T-helper 9 cell (primary cell): Measurements from ENCODE around the gene CRYBA4.

ENCODE experiments used
- DNase-seq: peaks from one replicate; pipeline ENCODE4 v3.0.0-alpha.2; 2020
- total RNA-seq, 2 donors: gene quantifications; one replicate each; lab custom pipeline; 2026; lab: John Stamatoyannopoulos, UW

Gene CRYBA4
- total RNA-seq = 0 reads per million in 2 donors

DNA sequence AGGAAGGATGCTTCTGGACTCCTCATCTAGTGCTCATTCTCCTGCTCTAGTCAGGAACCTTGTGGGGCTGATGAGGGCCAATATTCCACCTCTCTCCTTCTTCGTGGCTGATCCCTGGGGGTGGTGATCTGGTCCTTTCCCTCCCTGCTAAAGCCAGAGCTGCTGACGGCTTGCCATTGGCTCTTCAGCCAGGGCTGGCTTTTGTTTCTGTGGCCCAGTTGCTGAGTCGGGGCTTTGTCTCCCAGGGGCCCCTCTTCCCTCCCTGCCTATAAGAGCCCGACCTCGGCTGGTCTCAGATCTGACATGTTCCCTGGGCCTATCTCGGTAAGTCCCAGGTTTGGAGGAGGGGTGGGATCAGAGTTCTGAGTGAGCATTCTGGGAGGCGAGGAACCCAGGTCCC lies at the start of gene CRYBA4:
TSS of gene CRYBA4 (plus strand) at position 301 of the 400 bp plus-strand sequence. CDS start 634 bp downstream, outside the sequence.
- no peak for DNase-seq

- DNase-seq = no peak
Observed at GRCh38 chr22:26573026-26573662, 48.6 kb upstream of the CRYBA4 start.

DNA sequence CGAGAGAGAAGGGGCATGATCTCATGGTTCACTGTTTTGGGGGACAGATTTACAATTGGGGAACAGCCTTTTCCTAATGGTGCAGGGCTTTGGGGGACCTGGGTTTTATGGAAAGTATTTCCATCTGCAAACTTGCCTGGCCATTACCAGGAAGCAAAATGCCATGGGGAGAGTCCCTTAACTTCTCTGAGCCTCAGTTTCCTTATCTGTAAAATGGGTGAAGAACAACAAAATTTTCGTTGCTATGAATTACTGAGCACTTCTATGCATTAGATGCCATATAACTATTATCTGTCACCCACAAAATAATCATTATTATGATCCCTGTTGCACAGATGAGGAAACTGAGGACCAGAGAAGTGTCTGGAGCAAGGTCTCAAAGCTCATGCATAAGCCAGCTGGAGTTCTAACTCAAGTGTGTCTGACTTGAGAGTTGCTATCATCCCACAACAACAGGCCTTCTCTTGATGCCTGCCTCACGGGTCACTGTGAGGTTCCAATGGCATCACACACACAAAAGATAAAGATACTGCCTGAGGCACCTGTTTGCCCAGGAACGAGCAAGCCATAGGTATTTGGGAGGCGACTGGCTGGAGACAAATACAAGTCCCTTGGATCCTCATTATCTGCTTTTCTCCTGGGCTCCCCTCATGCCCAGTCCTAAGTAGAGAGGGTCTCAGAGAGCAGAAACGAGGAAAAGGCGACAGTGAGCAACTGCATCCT lies 47.6 kb upstream of the CRYBA4 start:
- DNase-seq = no peak

GRCh38 chr22:26576026-26576680 lies 45.6 kb upstream of the CRYBA4 start:
- no peak for DNase-seq

- no peak for DNase-seq
Observed at GRCh38 chr22:26577081-26577480, 44.7 kb upstream of the CRYBA4 start.

DNA sequence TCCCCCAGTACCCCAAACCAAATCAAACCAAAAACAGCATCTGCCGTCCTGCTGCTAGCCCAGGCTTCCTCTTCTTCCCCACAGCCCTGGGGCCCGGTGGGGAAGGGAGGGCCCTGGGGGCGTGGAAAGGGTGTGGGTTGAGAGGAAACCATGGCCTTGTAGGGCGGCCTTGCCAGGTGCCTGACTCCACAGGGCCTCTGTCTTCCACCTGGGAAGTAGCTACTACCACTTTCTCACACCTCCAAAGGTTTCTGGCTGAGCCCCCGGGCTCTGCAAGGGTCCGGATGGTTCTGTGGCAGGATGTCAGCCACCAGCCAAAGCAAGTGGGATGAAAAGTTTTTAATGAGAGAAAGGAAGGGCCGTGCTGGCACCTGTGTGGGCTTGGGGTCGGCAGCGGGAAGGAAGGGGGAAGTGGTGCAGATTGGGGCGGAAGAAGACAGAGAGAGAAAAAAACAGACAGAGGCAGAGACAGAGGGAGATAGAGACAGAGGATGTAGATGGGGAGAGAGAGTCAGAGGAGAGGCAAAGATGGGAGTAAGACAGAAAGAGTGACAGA lies 42.4 kb upstream of the CRYBA4 start:
- peak; percentile 28 for DNase-seq

- no peak for DNase-seq
Observed at GRCh38 chr22:26580240-26580962, 41.4 kb upstream of the CRYBA4 start.

DNA sequence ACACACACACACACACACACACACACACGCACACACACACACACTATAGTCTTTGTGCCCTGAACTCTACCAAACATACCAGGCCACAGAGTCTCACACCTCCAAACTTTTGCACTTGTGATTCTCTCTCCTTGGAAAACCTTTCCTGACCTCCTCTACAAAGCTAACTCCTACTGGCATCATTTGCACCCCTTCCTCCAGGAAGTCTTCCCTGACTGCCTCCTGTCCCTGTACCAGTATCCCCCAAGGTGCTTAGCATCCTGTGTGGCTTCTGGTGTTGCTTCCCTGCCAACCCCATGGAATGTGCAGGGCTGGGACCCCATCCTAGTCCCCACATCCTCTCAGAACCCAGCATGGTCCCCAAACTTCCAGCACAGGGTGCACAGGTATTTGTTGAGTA lies 40.7 kb upstream of the CRYBA4 start:
- DNase-seq = no peak

GRCh38 chr22:26581633-26582168 lies 40.1 kb upstream of the CRYBA4 start:
- DNase-seq = no peak

GRCh38 chr22:26584010-26584409 lies 37.8 kb upstream of the CRYBA4 start:
- DNase-seq = no peak

DNA sequence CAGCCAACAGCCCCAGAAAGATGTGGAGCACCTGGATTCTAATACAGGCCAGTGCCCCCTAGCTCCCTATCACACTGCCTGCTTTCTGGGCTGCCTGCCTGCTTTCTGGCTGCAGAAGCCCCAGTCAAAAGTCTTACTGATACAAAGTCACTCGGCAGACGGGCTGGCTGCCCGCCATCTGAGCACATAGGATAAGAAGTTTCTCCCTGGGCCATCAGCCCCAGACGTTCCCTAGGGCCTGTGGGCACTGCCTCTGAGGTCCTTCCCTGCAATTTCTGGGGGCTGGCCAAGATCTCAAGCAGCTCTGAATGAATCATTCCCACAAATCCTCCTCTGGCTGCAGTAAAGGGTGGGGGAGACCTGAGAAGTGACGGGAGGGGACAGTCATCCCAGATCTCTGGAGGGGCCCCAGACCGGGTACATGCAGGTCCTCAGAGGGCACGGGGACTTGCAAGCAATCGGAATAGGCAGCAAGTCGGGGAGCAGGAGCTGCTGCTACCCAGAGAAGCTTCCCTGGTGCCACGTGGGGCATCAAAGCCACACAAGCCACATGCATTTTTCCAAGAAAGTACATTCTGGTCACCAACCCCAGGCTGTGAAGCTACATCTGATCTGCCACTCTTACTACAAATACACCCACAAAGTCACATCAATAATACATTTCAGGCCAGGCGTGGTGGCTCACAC lies 36.5 kb upstream of the CRYBA4 start:
- no peak for DNase-seq

DNA sequence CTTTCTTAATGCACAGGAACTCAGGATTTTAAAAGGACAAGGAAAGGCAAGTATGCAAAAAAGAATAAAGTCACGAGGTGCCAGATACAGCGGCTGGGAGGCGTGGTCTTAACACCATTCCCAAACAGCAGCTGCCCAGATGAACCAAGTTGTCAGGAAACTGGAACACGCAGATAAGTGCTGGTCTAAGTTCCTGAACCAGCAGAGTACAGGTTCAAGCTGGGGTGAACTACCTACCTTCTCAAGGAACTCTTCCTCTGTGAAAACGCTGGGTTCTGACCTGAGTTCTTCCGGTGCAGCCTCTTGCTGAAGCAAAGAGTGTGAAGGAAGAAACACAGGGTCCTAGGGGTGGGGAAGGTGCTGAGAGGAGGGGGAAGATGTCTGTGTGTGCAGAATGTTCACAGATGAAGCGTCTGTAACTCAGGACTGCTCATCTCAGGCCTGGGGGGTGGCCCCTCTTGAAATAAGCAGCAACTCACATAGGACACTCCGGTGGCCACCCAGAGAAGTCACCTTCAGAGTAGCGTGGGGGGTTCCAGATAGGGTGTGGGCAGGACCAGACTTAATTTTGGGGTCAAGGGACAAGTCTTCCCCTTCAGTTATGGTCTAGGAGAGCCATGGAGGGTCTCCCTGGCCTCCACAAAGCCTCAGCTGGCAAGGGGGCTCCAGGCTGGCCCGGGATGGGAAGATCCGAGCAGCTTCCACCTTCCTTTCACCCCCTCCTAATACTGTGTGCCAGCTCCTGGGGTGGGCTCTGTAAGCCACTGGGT lies 35.0 kb upstream of the CRYBA4 start:
- DNase-seq = no peak

DNA sequence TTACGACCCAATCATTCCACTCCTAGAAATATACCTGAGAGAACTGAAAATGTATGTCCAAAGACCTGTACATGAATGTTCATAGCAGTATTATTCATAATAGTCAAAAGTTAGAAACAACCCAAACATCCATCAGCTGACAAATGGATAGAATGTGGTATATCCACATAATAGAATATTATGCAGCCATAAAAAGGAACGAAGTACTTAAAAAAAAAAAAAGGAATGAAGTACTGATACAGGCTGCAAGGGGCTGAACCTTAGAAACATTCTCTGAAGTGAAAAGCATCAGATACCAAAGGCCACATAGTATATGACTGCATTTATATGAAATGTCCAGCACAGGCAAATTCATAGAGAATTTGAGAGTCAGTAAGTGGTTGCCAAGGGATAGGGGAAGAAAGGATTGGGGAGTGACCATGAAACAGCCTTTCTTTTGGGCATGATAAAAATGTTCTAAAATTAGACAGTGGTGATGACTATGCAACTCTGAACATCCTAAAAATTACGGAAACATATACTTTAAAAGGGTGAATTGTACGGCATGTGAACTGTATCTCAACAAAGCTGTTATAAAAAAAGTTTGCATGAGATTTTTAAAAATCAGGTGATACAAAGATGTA lies 33.7 kb upstream of the CRYBA4 start:
- DNase-seq = no peak

DNA sequence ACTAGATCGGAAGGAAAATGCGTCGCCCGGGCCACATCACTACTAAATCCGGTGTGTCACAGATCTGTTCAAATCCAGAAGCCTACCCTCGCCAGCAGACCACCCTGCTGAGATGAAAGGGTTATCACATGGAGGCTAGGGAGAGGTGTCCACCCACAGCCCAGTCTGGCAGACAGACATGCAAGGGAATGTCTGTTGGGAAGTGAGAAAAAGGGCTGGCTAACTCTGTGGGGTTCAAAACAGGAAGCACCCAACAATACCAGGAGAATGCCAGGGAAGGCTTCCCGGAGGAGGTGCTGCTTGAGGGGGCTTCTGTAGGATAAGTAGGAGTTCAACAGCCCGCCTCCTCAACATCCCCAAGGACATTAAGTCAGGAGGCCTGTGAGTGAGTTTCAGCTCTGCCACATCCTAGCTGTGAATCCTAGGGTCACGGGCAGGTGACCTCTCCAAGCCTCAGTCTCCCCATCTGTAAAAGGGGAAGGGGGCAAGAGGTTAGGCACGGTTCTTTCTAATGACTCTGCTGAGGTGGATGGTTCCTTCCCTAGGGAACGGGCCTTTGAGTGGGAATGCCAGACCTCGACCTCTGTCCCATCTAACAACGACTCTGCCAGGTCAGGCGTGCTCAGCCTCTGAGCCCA lies 32.9 kb upstream of the CRYBA4 start:
- DNase-seq = no peak

GRCh38 chr22:26589367-26589844 lies 32.4 kb upstream of the CRYBA4 start:
- peak; percentile 13 for DNase-seq

DNA sequence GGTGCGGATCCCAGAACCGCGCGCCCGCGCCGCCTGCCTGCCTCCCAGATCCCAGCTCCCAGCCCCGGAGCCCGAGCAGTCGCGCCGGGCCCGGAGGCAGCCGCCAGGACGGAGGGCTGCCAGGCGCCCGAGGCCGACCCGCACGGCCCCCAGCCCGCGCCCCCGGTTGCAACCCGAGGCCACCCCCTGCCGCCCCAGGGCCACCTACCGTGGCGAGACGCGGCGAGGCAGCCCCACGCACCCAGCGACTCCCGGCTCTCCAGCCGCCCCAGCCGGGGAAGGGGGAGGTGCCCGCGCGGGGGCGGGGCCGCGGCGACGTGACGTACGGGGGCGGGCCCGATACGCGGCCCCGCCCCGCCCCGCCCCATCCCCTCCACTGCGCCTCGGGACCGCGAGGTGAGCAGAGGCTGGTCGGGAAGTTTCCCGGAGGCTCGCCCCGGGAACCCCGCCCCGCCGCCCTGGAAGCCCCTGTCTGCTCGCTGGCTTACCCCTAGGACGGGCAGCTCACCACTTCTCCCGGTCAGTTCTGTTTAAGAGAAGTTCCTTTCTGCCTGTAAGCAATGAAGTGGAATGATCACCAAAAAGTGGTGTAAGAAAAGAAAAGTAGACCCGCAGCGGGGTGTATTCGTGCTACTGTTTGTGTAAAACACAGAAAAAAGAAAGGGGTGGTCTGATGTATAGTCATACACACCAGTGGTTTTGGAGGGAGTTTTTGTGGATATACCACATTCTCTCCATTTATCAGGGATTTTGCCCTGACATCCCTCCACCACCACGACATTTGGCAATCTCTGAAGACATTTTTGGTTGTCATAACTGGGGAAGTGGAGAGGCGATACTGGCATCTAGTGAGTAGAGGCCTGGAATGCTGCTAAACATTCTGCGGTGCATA lies 31.7 kb upstream of the CRYBA4 start, which contains the start of gene TPST2:
TSS of gene TPST2 (minus strand) at position 288 of the 892 bp plus-strand sequence. CDS start 48,502 bp downstream, outside the sequence.
- peak; percentile 79 for DNase-seq

GRCh38 chr22:26592421-26592891 lies 29.3 kb upstream of the CRYBA4 start:
- peak; percentile 23 for DNase-seq

DNA sequence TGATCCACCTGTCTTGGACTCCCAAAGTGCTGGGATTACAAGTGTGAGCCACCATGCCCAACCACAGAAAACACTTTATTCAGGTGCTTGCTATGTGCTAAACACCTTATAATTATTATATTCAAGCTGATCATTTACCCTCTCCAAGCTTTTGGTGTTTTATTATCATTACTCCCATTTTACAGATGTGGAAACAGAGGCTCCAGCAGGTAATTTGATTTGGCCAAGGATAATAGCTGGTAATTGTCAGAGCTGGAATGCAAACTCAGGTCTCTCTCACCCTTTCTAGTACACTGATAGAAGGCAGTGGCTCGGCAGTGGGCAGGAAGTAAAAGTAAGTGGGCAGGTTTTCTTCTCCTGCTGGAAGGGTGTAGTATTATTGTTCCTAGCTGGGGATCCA lies 28.0 kb upstream of the CRYBA4 start:
- no peak for DNase-seq

- no peak for DNase-seq
Observed at GRCh38 chr22:26597026-26597425, 24.7 kb upstream of the CRYBA4 start.
